ENCODE results near the gene ABLIM2. TPM values are rescaled to one million over a fixed set of nuclear protein-coding genes. Genes with fewer than 3 reads are reported as not detected.

The ABLIM2 gene
- total and polyA plus RNA-seq, 2 of the 4 experiments (the other 2 are of a cell fraction), result under 0.01 to 0.10 TPM

- Histone ChIP-seq H3K36me3 (ENCODE audit: control insufficient read depth, insufficient read depth, low read length) (no peaks in the 10 kb centered on the region), H3K14ac (replicated peaks; ENCODE audit: low read depth, low read length) (no peak overlapping the region), H2AK9ac (replicated peaks; ENCODE audit: low read depth, low read length, poor library complexity) (no peak overlapping the region), H3K4me2 (ENCODE audit: low read depth, low read length) (no peak overlapping the region), H3K56ac (ENCODE audit: extremely low read depth, insufficient read depth, low read length) (no peak overlapping the region), H3K9me3 (ENCODE audit: control insufficient read depth, insufficient read depth, low read length) (peaks cover 8% of the 10 kb centered on the region), H2AFZ (replicated peaks; ENCODE audit: low read length, poor library complexity) (no peak overlapping the region), H2BK15ac (ENCODE audit: low read depth, low read length) (no peak overlapping the region), H3K27ac (ENCODE audit: insufficient read depth, low read length) (no peak overlapping the region), H3K4me1 (ENCODE audit: control insufficient read depth, insufficient read depth, low read length) (no peaks in the 10 kb centered on the region), H3K79me1 (ENCODE audit: low read depth in 1 of 2, low read length in 2 of 2) (no peaks in the 10 kb centered on the region), H4K8ac (ENCODE audit: low read depth in 2 of 2, low read length in 2 of 2) (no peak overlapping the region), H2BK5ac (ENCODE audit: low read depth, low read length, poor library complexity, severe bottlenecking) (no peak overlapping the region), H3K4me3 (ENCODE audit: insufficient read depth, low read depth, low read length) (no peak overlapping the region), H3K4ac (ENCODE audit: low read depth, low read length) (no peak overlapping the region), H3K18ac (ENCODE audit: low read depth, low read length) (no peak overlapping the region), H2AK5ac (ENCODE audit: low read depth, low read length) (no peak overlapping the region), H3K9me1 (ENCODE audit: insufficient read depth, low read length) (no peaks in the 10 kb centered on the region), H3K27me3 (ENCODE audit: control insufficient read depth, insufficient read depth, low read length) (peaks cover 63% of the 10 kb centered on the region), H3K23ac (ENCODE audit: low read depth, low read length) (no peak overlapping the region), H2BK120ac (ENCODE audit: low read depth, low read length) (no peak overlapping the region), H2BK20ac (ENCODE audit: low read depth, low read length) (no peak overlapping the region), H4K20me1 (ENCODE audit: insufficient read depth, low read length) (no peaks in the 10 kb centered on the region), H4K5ac (ENCODE audit: low read depth, low read length) (no peak overlapping the region), H3K9ac (ENCODE audit: low read depth, low read length) (no peak overlapping the region), H4K91ac (ENCODE audit: insufficient read depth, low read depth, low read length) (no peak overlapping the region)
- ChIA-PET CTCF (no interaction called here), POLR2A (ENCODE audit: unreplicated experiment) (no interaction called here)
- 42% methylated on average over 8 of the region's 29 CpGs; no CpG with 5 or more reads in 1 of the 2 experiments for WGBS, 2 experiments (ENCODE audit: extremely low coverage in 2 of 2, insufficient read length in 1 of 2)
- in situ Hi-C loops (cut with MboI; ENCODE audit: low sequenced_read_pairs), result no loop called here
- BruUV-seq (replicated peaks), result no TSS peak
- DNase-seq, result no peak
- TF ChIP-seq CTCF (conservative IDR thresholded peaks at IDR 0.05; ENCODE audit: low read depth, low read length) (no peak), MAZ (IDR thresholded peaks at IDR 0.05; ENCODE audit: borderline replicate concordance, low read depth, low read length) (no peak), RAD21 (IDR thresholded peaks at IDR 0.05; ENCODE audit: low read length) (no peak), RCOR1 (IDR thresholded peaks at IDR 0.05; ENCODE audit: insufficient replicate concordance, low read length) (no peak), CHD1 (IDR thresholded peaks at IDR 0.05; ENCODE audit: low read depth, low read length) (no peak), MAFK (IDR thresholded peaks at IDR 0.05; ENCODE audit: low read depth, low read length) (no peak), USF2 (IDR thresholded peaks at IDR 0.05; ENCODE audit: low read depth, low read length) (no peak), BHLHE40 (IDR thresholded peaks at IDR 0.05; ENCODE audit: low read depth, low read length) (no peak), SMC3 (IDR thresholded peaks at IDR 0.05; ENCODE audit: low read depth, low read length) (no peak), FOS (IDR thresholded peaks at IDR 0.05; ENCODE audit: low read depth, low read length) (no peak)
- intact Hi-C loops (cut with micrococcal nuclease), result no loop called here
- dilution Hi-C loops (cut with HindIII; ENCODE audit: low sequenced_read_pairs, unreplicated experiment), result no loop called here
- peak; percentile 42 for ATAC-seq (ENCODE audit: low read depth)
These were observed 48.3 kb downstream of the ABLIM2 start for GRCh38 chr4:8110071-8110986.
